ENCODE data around the gene TRIM4.

DNA sequence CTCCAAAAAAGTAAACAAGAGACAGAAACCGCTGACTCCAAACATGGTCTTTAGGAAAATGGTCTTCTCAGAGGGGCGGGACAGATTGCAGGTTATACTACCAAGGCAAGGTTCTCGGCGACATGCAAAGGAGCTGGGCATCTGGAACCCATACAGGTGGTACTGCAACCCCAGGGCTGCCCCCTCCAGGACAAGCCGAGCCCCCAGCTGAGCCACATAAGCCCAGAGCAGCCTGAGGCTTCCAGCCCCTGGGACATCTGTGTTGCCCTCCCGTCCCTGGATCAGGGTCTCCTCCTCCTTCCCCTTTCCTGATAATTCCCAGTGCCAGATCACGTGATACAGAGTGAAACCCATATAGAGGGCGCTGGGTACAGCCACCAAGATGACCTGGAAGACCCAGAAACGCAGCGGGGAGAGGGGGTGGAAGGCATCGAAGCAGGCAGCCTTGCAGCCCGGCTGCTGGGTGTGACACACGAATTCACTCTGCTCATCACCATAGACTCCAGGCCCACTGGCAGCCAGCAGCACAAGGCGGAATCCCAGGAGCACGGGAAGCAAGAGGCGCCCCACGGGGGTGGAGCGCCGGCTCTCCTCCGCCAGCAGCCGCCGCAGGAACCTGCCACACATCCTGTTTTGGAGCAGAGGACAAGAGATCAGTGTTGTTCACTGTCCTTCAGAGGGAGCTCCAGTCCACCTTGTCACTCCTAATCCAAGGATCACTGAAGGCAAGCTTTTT, 9.8 kb upstream of the TRIM4 start, which contains the start of gene GJC3:
- TF ChIP-seq, protein P1, sequence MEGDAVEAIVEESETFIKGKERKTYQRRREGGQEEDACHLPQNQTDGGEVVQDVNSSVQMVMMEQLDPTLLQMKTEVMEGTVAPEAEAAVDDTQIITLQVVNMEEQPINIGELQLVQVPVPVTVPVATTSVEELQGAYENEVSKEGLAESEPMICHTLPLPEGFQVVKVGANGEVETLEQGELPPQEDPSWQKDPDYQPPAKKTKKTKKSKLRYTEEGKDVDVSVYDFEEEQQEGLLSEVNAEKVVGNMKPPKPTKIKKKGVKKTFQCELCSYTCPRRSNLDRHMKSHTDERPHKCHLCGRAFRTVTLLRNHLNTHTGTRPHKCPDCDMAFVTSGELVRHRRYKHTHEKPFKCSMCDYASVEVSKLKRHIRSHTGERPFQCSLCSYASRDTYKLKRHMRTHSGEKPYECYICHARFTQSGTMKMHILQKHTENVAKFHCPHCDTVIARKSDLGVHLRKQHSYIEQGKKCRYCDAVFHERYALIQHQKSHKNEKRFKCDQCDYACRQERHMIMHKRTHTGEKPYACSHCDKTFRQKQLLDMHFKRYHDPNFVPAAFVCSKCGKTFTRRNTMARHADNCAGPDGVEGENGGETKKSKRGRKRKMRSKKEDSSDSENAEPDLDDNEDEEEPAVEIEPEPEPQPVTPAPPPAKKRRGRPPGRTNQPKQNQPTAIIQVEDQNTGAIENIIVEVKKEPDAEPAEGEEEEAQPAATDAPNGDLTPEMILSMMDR (IDR thresholded peaks at IDR 0.05): no peak
- no peak for TF ChIP-seq EP300 (IDR thresholded peaks at IDR 0.05)
- no peak for TF ChIP-seq POLR2A (IDR thresholded peaks at IDR 0.05)
